T-helper 9 cell (primary cell): ENCODE measurements around the gene WDR27.

Experiments
- DNase-seq: peaks from one replicate; pipeline ENCODE4 v3.0.0-alpha.2; 2020

WDR27 gene

GRCh38 chr6:169591616-169592015 lies 110.2 kb downstream of the WDR27 start:
- no peak for DNase-seq

GRCh38 chr6:169590376-169590939 lies 111.4 kb downstream of the WDR27 start:
- no peak for DNase-seq

GRCh38 chr6:169589699-169590257 lies 112.1 kb downstream of the WDR27 start:
- DNase-seq, result no peak

- DNase-seq, result no peak
Measured at GRCh38 chr6:169589293-169589692, 112.5 kb downstream of the WDR27 start.

GRCh38 chr6:169587975-169588374 lies 113.9 kb downstream of the WDR27 start:
- DNase-seq, result no peak

DNA sequence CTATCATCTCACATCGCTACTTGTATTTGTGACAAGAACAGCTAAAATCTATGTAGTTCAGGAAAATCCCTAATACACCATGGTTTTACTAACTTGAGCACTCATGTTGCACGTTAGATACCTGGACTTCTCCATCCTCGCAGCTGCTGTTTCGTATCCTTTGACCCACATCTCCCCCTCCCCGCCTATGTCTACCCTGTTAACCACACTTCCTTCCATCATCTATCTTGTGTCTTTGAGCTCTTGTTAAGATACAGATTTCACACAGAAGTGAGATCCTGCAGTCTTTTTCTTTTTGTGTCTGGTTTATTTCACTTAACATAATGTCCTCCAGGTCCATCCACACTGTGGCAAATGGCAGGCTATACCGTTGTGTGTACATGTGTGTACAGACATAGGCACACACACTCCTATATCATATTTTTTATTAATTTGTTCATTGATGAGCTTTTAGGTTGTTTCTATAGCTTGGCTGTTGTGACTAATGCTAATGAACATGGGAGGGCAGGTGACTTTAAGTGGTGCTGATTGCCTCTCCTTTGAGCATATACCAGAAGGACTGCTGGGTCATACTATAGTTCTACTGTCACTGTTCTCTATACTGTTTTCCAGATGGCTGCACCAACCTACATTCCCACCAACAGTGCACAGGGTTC lies 117.8 kb downstream of the WDR27 start:
- DNase-seq, result no peak

GRCh38 chr6:169579407-169580111 lies 122.3 kb downstream of the WDR27 start:
- DNase-seq, result no peak

DNA sequence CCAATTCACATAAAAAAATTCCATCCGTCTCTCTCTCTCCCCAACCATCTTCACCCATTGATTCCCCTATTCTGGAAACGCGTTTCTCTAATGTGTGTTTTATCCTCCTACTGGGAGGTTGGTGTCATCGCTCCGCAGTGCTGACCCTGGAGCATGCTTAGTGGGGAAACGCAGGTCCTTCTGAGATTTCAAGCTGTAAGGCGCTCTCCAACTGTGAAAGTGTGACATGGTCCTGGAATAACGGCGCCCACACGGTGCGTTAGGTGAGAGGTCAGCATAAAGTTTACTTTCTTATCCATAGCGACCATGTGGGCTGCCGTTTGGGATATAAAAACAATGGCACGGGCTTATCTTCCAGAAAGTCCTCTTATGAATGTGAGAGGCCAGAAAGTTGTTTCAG lies 123.9 kb downstream of the WDR27 start:
- no peak for DNase-seq

DNA sequence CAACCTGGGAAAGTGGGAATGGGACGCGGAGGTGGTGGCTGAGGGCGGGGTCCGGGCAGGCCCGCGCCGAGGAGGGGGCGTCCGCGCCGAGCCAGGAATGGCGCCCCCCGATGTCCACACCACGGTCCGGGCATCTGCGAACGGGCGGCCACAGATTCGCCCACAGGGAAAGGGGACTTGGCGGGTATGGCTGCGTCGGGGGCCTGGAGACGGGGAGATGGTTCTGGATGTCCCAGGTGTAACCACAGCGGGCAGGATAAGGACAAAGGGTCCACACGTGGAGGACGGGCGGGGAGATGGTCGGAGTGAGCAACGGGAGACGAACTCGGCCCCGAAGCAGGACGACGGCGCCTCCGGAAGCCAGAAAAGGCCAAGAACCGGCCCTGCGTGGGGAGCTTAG lies 124.6 kb downstream of the WDR27 start:
- no peak for DNase-seq

DNA sequence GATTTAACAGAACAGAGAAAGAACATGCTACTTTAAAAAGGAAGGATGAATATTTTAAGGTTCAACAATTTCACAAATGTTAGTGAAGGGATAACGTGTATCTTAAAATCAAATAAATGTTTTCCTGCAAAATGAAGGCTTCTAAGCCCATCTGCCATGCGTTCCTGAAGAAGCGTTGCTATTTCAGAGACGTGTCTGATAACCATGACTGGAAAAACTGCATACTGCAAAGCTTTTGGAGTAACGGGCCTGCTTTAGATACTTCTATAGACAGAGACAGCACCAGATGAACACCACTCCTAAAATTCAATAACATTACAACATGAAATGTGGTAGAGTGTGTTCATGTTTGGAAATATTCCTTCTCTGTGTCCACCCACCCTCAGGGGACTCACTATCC lies 126.0 kb downstream of the WDR27 start:
- no peak for DNase-seq

DNA sequence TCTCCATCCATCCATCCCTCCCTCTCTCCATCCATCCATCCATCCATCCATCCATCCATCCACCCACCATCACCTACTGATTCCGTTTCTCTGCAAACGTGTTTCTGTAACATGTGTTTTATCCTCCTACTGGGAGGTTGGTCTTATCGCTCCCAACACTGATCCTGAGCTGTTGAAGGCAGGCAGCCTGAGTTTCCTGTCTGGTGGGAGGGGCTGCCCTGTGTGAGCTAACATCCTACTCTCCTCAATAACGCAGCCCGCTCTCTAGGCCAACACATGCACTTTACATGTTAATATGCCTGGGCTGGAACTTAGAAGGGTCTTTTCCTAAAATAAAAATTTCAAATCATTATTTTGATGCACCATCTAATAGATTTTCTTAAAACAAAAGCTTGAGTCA lies 126.5 kb downstream of the WDR27 start:
- DNase-seq, result no peak

- no peak for DNase-seq
Measured at GRCh38 chr6:169574420-169574819, 127.4 kb downstream of the WDR27 start.

DNA sequence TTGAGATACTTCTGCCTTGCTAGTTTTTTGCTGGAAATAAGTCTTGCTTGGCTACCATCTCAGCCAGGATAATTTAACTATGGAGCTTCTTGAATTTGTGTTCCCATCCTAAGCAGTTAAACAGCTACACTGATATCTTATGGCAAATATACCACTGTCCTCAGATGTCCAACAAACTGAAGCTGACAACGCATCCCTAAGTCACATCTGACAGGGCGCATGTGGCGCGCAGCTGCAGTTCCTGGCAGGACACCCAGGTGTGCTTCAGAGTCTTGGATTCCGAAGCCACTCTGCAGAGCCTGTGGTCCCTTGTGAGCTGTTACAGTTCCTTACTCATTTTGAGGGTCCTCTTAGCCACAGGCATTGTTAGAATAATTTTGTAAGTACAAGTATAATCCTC lies 127.9 kb downstream of the WDR27 start:
- DNase-seq, result no peak

GRCh38 chr6:169571123-169571962 lies 130.5 kb downstream of the WDR27 start:
- DNase-seq, result no peak

DNA sequence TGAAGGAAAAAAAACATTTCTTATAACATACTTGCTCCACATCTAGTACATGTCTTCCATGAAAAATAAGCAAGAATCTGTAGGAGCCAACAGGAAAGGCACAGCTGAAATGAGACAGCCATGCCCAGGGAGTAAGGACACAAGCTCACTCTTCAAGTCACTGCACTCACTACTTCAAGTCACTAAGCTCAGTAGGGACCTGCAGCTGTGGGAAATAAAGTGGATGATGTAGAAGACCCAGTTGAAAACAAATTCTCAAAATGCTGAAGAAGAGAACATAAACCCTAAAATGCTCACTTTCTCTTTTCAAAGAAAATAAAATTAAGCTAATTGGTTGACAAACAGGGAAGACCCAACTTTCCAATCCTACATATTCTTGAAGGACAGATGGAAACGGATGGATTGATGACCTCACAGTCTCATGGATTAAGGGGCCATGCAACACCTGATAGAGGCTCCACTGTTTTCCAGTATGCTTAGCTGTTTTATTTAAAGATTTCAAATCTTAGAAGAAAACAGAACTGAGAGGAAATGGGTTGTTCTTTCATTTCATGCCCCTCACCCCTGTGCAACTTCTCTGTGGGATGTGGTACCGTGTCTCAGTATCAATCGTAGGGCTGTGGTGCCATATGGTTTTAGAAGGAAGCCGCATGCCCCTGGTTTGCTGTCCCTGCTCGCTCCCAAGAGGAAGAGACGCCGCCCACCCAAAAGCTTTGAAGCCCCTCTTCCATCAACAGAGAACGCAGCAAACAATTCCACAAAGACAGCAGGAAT lies 133.3 kb downstream of the WDR27 start:
- no peak for DNase-seq

GRCh38 chr6:169567819-169568218 lies 134.0 kb downstream of the WDR27 start:
- DNase-seq, result no peak

DNA sequence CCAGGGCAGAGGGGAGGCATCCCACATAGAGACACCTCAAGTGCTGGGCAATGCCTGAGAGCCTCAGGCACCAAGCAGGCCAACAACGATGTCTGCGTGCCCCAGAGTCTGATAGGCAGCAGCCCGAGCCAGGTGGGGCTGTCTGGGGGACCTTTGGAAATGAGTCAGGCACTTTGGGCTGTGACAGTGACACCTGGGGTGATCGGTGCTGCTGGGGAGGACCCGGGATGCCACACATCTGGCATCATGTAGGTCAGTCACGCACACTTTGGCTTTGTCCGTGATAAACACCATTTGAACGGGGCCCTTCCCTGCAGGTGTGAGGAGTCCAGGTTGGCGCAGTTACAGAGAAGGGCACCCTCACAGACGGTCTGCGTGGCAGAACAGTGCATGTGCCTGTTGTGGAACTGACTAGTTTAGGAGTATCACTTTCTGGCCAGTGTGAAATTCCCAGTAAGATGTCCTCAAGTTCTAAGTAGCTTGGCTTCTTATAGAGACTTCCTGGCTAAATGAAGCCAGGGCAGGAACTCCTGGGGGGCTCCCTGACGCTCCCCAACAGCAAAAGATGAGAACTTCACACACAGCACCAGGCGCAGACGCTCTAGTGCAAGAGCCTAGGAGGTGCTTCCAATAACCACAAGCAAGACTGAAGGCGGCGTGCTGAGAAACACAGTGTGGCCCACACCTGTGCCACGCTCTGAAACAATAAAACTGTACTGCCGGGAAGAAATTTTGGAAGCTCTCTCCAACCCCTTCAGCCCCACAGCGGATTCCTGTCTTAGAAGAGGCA lies 134.7 kb downstream of the WDR27 start:
- no peak for DNase-seq

- DNase-seq, result no peak
Measured at GRCh38 chr6:169566319-169566718, 135.5 kb downstream of the WDR27 start.

DNA sequence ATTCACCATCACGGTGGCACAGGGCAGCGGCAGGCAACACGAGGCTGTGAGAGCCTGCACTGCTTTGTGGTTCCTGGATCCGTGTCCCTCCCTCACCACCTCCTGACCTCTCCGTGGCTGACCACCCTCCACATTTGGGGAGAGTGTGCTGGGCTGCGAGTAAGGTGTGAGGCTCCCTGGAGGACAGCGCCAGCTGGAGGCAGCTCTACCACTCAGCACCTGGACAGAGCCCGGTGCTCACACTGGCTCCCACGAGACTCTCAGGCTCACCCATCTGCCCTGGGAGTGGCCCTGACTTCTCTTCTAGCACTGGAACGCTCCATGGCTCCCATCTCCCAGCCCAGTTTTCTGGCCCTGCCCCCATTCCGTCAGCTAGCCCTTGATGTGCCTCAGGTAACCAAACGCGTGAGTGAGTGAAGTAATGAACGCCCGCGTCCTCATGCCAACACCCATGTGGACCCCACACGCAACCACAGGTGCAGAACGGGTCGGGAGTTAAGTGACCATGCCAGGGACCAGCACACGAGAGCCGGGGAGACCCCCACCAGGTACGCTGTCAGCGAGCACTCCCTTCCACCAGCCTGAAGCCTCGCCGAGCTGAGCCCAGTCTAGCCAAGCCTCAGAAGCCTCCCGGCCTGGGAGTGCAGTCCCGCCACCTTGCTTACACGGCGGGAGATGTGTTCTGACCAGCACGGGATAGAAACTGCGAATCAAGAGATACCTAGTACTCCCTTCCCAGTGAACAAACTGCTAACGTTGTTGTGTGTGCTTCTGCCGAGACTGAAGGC lies 137.2 kb downstream of the WDR27 start:
- DNase-seq, result no peak

- DNase-seq, result no peak
Measured at GRCh38 chr6:169561665-169562064, 140.2 kb downstream of the WDR27 start.

GRCh38 chr6:169559592-169559991 lies 142.2 kb downstream of the WDR27 start:
- DNase-seq, result no peak
